DOHH2 (cell line): Measurements from ENCODE around the gene MACROD2.

ENCODE experiments used
- EZH2phosphoT487 ChIP-seq: fragments of 200-600 bp; sonication (generic); IDR thresholded peaks from 2 replicates; pipeline ENCODE4 v1.6.1; 2017; ENCODE audit warnings: borderline replicate concordance, mild to moderate bottlenecking, antibody characterized with exemption, low read length, moderate library complexity, mixed read lengths
- TF ChIP-seq, protein P1 (sequence below): fragments of 200-600 bp; sonication (generic); IDR thresholded peaks from one replicate; pipeline ENCODE4 v1.5.1; 2014; ENCODE audit warnings: antibody characterized with exemption, mild to moderate bottlenecking, low read depth, low read length; ENCODE audit not compliant: poor library complexity, severe bottlenecking

DNA sequence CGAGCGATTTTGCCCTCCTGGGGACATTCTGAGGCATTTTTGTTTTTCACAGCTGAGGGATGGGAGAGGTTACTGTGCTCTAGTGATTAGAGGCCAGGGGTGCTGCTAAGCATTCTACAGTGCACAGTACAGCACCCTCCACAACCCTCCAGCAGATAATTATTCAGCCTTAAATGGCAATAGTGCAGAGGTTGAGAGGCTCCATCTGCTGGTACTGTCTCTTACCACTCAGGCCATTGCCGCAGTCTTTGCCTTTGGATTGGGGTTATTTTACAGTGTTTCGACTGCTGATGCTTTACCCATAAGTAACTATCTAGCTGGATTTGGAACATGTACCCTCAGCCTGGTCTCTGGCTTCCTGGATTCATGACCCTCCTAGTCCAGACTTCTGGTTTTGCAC lies 1872.6 kb downstream of the MACROD2 start:
- TF ChIP-seq, protein P1, sequence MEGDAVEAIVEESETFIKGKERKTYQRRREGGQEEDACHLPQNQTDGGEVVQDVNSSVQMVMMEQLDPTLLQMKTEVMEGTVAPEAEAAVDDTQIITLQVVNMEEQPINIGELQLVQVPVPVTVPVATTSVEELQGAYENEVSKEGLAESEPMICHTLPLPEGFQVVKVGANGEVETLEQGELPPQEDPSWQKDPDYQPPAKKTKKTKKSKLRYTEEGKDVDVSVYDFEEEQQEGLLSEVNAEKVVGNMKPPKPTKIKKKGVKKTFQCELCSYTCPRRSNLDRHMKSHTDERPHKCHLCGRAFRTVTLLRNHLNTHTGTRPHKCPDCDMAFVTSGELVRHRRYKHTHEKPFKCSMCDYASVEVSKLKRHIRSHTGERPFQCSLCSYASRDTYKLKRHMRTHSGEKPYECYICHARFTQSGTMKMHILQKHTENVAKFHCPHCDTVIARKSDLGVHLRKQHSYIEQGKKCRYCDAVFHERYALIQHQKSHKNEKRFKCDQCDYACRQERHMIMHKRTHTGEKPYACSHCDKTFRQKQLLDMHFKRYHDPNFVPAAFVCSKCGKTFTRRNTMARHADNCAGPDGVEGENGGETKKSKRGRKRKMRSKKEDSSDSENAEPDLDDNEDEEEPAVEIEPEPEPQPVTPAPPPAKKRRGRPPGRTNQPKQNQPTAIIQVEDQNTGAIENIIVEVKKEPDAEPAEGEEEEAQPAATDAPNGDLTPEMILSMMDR = no peak
- no peak for TF ChIP-seq EZH2phosphoT487
